NOMO-1 (cell line): ENCODE results near the gene TMEM63A.
"Not testable (repeated sequence)": the region's sequence is repeated elsewhere in the genome, so short reads cannot be mapped to it uniquely, and the experiment has no call there.

Experiments used
- DNase-seq, 2 experiments: peaks; one replicate each; lab custom pipeline; 2025; ENCODE audit not compliant: unreplicated experiment in 2 of 2; lab: John Stamatoyannopoulos, UW

TMEM63A gene

DNA sequence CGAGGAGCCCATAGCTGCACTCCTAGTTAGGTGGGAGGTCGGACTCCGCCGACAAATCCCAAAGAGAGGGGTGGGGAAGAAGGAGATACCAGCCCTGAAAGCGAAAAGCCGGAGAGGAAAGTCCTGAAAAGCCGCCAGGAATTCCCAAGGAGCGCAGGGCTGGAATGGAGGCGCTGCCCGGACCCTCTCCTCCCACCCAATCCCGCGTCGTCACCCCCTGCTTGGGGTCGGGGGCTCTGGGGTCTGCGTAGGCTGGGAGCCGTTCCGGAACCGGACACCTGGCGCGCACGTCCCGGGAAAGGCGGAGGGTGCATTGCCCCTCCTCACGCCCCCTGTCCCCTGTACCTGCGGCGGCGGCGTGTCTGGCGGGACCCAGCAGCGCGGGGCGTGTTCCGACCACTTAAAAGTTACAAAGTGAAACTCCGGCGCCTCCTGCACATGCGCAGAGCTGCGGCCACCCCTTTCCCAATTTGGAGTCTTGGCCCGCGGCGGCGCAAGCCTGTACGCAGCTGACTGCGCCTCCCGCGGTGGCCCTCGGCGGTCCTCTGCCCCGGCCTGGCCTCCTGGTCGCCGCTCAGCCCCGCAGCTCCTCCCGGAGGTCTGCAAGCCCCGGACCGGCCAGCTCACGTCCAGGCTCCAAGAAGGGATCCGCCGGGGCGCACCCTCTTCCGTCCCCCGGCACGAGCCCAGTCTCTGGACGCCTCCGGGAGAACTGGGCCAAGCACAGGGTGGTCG, at the start of gene TMEM63A:
TSS of gene TMEM63A (minus strand) at position 422 of the 735 bp plus-strand sequence. CDS start 4,800 bp downstream, outside the sequence.
- DNase-seq = peak; percentile 87 to 91

GRCh38 chr1:225931270-225932136, 49.3 kb upstream of the TMEM63A start:
- no peak for DNase-seq

DNA sequence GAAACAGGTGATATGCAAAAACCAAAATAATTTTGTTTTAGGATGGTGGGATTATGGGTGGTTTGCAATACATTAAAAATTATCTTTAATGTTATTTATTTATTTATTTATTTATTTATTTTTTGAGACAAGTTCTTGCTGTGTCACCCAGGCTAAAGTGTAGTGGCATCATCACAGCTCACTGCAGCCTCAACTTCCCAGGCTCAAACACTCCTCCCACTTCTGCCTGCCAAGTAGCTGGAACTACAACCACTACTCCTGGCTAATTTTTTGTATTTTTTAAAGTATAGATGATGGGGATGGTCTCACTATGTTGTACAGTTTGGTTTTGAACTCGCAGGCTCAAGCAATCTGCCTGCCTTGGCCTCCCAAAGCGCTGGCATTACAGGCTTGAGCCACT, 48.4 kb upstream of the TMEM63A start:
- no peak for DNase-seq

- not testable (repeated sequence) for DNase-seq
Measured at GRCh38 chr1:225929462-225929861, 47.3 kb upstream of the TMEM63A start.

DNA sequence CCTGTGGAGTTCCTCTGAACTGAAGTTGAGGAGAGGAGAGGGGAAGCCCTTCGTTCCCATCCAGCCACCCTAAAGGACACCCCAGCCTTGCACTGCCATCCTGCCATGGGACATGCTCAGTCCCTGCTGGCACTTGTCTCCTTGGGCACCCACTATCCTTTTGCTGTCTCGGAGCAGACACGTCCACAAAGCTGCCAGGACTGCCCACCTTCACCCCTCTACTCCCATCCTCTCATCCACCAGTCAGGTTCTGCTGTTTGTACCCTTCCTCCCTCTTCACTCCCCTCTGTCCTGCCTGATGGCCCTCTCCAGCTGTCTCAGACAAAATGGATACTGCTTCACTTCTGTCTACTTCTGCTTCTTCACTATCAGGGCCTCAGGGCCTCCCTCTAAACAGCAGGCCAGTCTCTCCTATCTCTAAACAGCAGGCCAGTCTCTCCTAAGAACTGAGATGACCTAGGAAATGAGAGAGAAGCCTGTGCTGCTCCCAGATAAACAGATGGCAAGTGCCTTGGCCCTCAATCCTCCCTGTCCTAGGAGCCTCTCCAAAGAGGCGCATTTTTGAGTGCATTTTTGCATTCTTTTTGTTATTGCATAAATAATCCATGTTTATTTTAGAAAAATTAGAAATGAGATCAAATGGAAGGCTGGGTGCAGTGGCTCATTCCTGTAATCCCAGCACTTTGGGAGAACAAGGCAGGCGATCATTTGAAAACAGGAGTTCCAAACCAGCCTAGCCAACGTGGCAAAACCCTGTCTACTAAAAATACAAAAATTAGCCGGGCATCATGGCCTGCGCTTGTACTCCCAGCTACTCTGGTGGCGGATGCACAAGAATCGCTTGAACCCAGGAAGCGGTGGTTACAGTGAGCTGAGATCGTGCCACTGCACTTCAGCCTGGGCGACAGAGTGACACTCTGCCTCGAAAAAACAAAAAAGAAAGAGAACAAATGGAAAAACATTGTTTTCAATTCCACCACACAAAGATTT, 46.3 kb upstream of the TMEM63A start:
- DNase-seq = no peak

DNA sequence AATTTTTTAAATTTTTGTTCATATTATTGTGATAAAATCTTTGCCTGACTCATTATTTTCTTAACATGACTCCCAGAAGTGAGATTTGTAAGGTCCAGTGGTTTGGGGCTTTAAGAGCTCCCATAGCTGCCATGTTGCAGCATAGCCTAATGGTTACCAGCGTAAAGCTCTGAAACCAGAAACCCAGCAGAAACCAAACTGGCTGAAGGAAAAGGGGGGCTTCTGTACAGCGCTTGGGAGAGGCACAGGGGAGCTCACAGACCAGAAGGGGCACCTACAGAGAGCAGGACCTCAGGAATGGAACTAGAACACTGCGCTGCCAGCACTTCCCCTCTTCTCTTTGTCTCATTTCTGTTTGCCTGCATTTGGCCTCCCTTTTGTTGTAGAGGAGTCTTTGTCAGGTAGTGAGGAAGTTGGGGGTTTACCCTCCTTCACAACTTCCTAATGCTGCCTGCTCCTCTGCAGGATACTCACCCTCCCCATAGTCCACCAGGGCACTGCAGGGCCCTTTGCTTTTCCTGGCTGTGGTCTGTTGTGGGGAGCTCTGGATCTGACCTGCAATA, 44.5 kb upstream of the TMEM63A start:
- peak; percentile 5 to 17 for DNase-seq

- peak; percentile 96 to 98 for DNase-seq
Measured at GRCh38 chr1:225923692-225924555, 41.7 kb upstream of the TMEM63A start, which contains the start of gene PYCR2. Gene PYCR2, minus strand, starts transcription at chr1:225924250. Its CDS starts 140 bp downstream, at chr1:225924110.

DNA sequence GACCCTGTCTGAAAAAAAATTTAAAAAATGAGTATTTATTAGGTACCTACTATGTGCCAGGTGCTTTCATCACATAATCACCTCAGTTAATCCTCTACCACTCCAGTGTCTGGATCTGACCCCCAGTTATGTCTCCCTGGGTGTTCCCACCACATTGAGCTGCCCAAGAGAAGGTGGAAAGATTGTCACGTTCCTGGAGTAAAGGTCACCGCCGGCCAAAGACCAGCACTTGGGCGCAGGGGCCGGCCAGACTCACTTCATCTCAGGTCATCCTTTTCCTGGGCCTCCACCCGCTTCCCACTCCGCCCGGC, 41.2 kb upstream of the TMEM63A start:
- no peak for DNase-seq

DNA sequence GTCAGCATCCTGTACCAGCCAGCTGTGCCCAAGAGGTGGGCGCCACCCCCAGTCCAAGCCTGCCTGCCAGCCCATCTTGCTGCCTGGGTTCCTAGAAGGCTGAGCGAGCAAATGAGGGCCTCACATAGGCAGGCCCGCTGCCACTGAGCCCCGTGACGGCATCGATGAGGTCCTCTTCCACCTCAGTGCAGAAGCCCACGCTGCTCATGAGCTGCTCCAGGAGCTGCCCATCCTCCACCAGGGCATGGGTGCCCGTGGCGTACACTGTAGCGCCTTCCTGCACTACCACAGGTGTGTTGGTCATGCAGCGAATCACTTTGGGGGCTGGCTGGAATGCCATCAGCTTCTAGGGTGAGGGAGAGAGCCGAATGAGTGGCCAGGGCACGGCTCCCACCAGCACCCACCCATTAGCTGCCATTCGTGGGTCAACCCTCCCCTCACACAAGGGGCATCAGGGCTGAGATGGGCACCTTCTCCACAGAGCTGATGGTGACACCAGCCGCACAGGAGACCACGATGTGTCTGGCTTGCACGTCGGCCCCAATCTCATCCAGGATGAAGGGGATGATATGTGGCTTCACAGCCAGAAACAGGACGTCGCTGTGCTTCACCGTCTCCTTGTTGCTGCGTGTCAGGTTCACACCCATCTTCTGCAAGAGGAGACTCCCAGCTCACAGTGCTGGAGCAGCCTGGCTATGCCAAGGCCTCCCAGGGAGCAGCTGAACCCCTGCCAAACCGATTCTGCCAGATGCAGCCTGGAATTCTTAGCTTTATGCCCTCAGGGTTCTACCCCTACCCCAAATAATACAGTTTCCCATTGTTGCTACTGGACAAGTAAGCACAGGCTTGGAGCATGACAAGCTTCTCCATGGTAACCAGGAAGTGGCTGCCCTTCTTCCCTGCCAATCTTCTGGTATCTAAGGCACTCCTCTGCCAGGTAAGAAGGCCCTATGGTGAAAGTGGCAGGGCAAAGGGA, 39.8 kb upstream of the TMEM63A start:
- no peak for DNase-seq

DNA sequence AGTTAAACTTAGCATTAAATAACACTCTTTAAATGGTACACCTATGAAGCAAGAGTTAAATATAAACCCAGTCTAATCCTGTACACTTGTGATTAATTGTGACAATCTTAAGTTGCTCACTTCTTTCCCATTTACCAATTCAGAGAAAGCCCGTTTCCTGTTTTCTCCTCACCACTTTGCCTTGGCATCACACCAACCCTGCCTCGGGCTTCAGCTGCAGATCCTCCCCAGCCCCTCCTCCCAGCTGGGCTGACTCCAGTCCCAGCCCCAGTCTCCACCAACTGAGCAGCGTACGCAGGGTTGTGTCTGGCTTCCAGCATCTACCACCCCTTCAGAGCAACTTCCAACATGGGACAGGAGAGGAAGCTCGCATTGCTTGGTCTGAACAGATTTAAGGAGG, 37.7 kb upstream of the TMEM63A start:
- DNase-seq = no peak

GRCh38 chr1:225918280-225918679, 36.1 kb upstream of the TMEM63A start:
- DNase-seq = no peak

GRCh38 chr1:225917536-225917935, 35.4 kb upstream of the TMEM63A start:
- DNase-seq = no peak

DNA sequence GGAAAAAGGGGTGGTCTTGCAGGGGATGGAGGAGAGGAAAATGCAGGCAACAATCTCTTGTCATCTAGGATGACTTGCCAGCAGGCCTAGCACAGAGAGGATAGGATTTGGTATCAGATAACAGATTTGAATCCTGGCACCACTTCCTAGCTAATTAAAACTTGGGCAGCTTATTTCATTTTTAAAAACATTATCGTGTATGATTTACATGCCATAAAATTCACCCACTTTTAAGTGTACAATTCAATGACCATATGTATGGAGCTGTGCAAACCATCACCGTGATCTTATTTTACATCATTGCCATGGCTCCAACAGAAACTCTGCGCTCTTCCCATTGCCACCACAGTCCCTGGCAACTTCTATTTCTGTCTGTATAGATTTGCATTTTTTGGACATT, 34.9 kb upstream of the TMEM63A start:
- DNase-seq = no peak

- DNase-seq = no peak
Measured at GRCh38 chr1:225915538-225915991, 33.4 kb upstream of the TMEM63A start.

DNA sequence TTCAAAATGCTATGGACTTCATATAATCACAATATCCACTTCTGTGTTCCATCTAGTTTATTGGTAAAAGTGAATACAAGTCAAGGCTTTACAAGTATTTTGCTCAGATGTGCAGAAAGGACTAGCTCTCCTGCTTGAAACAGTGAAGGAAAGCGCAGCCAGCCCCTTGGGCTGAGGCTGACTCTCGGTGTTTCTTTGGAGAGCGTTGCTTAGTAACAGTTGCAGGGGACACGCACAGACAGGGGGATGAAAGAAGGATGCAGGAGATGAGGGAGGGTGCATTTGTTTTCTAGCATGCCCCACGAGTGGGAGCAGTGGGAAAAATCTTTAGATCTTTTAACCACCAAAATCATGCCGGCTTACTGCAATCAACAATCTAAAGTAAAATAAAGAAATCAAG, 32.8 kb upstream of the TMEM63A start:
- DNase-seq = no peak

- no peak for DNase-seq
Measured at GRCh38 chr1:225914391-225914790, 32.2 kb upstream of the TMEM63A start.

- no peak for DNase-seq
Measured at GRCh38 chr1:225911191-225912130, 29.3 kb upstream of the TMEM63A start.
